ENCODE data around the gene CTDNEP1.

The CTDNEP1 gene

GRCh38 chr17:7293159-7293558, 41.6 kb upstream of the CTDNEP1 start:
- CTCF ChIA-PET = interaction anchor here (1.4 to 3.4 kb wide), 3 partner anchors 11 to 33 kb away, joined by 3 to 20 read pairs (median 4); partner anchors contain the start of gene SLC2A4

GRCh38 chr17:7292729-7293128, 41.2 kb upstream of the CTDNEP1 start:
- no peak for TF ChIP-seq CTCF (IDR thresholded peaks at IDR 0.05; ENCODE audit: control extremely low read depth, extremely low read depth, low read depth, missing control alignments)
- ChIA-PET POLR2A (no interaction called here), CTCF (interaction anchor here (1.1 to 3.4 kb wide), 4 partner anchors 10 to 33 kb away, joined by 3 to 20 read pairs (median 4); partner anchors contain the start of gene SLC2A4)
- DNase-seq (ENCODE audit: extremely low spot score) = no peak

More at GRCh38 chr17:7293159-7293558, 41.6 kb upstream of the CTDNEP1 start:
- no peak for TF ChIP-seq CTCF (IDR thresholded peaks at IDR 0.05; ENCODE audit: control extremely low read depth, extremely low read depth, low read depth, missing control alignments)
- POLR2A ChIA-PET = no interaction called here
- DNase-seq (ENCODE audit: extremely low spot score) = no peak

- no peak for DNase-seq (ENCODE audit: extremely low spot score)
- CTCF ChIA-PET = interaction anchor here (1.1 to 3.4 kb wide), 5 partner anchors 10 to 32 kb away, joined by 3 to 20 read pairs (median 4); partner anchors contain the start of gene SLC2A4
- TF ChIP-seq CTCF (IDR thresholded peaks at IDR 0.05; ENCODE audit: control extremely low read depth, extremely low read depth, low read depth, missing control alignments) = no peak
- POLR2A ChIA-PET = no interaction called here
Measured at GRCh38 chr17:7292194-7292593, 40.7 kb upstream of the CTDNEP1 start.

GRCh38 chr17:7290685-7291084, 39.2 kb upstream of the CTDNEP1 start:
- DNase-seq (ENCODE audit: extremely low spot score) = no peak
- POLR2A ChIA-PET = no interaction called here
- CTCF ChIA-PET = interaction anchor here (1.7 to 3.4 kb wide), 3 partner anchors 8 to 65 kb away, joined by 5 to 20 read pairs (median 7); partner anchors contain the start of gene SLC2A4
- no peak for TF ChIP-seq CTCF (IDR thresholded peaks at IDR 0.05; ENCODE audit: control extremely low read depth, extremely low read depth, low read depth, missing control alignments)

GRCh38 chr17:7290166-7290565, 38.6 kb upstream of the CTDNEP1 start:
- CTCF ChIA-PET = interaction anchor here (1.3 to 2.1 kb wide), 2 partner anchors 9 to 66 kb away, joined by 5 read pairs; partner anchors contain the start of gene SLC2A4
- no peak for DNase-seq (ENCODE audit: extremely low spot score)
- POLR2A ChIA-PET = interaction anchor here (0.6 kb wide), 1 partner anchor 15 kb away, joined by 3 read pairs; no protein-coding TSS in a partner anchor
- no peak for TF ChIP-seq CTCF (IDR thresholded peaks at IDR 0.05; ENCODE audit: control extremely low read depth, extremely low read depth, low read depth, missing control alignments)

- ChIA-PET POLR2A (interaction anchor here (0.6 kb wide), 1 partner anchor 16 kb away, joined by 3 read pairs; no protein-coding TSS in a partner anchor), CTCF (interaction anchor here (1.3 to 2.1 kb wide), 2 partner anchors 8 to 67 kb away, joined by 5 read pairs; partner anchors contain the start of gene SLC2A4)
- no peak for TF ChIP-seq CTCF (IDR thresholded peaks at IDR 0.05; ENCODE audit: control extremely low read depth, extremely low read depth, low read depth, missing control alignments)
- DNase-seq (ENCODE audit: extremely low spot score) = no peak
Measured at GRCh38 chr17:7289256-7290032, 37.9 kb upstream of the CTDNEP1 start.
